ENCODE measurements around the gene E2F4.

- TF ChIP-seq CTCF (IDR thresholded peaks at IDR 0.05) (no peak), POLR2AphosphoS5 (IDR thresholded peaks at IDR 0.05; ENCODE audit: insufficient read depth in 1 of 2, low read depth in 1 of 2) (no peak)
Observed at GRCh38 chr16:67233596-67233995, 41.6 kb downstream of the E2F4 start.
